Stomach (tissue), 9 donors: ENCODE results near the gene ATP2B2. TPM values are rescaled to one million over a fixed set of nuclear protein-coding genes. Genes with fewer than 3 reads are reported as not detected.

Source experiments
- DNase-seq, 2 donors: peaks; one replicate each; pipeline versions ENCODE4 v3.0.0 to v3.0.0-alpha.2; 2013 to 2019
- H3K27ac ChIP-seq, 5 donors: fragments of 200-600 bp in 4 of 5; sonication (generic) in 4 of 5; one replicate each; pipeline ENCODE4 v1.5.1; 2013 to 2019; ENCODE audit warnings: mild to moderate bottlenecking in 1 of 5, moderate library complexity in 1 of 5
- H3K27me3 ChIP-seq, 3 donors: fragments of 200-600 bp; sonication (generic); one replicate each; pipeline ENCODE4 v1.5.1; 2017 to 2019; ENCODE audit warnings: mixed run types in 1 of 3
- H3K36me3 ChIP-seq, 4 donors: fragments of 200-600 bp; sonication (generic); 1 replicate in 3 of 4; 2 replicates in 1 of 4; pipeline ENCODE4 v1.5.1; 2016 to 2019
- H3K4me1 ChIP-seq, 4 donors: fragments of 200-600 bp; sonication (generic); one replicate each; pipeline ENCODE4 v1.5.1; 2016 to 2019
- H3K4me3 ChIP-seq, 4 donors: fragments of 200-600 bp; sonication (generic) in 3 of 4; one replicate each; pipeline ENCODE4 v1.5.1; 2016 to 2019; ENCODE audit warnings: mild to moderate bottlenecking in 1 of 4
- H3K9me3 ChIP-seq, 4 donors: fragments of 200-600 bp; sonication (generic); one replicate each; pipeline ENCODE4 v1.5.1; 2016 to 2019
- CTCF ChIP-seq, 7 experiments: fragments of 450-650 bp in 4 of 7; fragments of 200-600 bp in 3 of 7; sonication (generic) in 3 of 7; IDR thresholded peaks; one replicate each; pipeline ENCODE4 v1.5.1; 2016 to 2019; ENCODE audit warnings: antibody characterized with exemption in 7 of 7, control low read depth in 2 of 7, mild to moderate bottlenecking in 1 of 7
- EP300 ChIP-seq: sonication (generic); formaldehyde crosslinking; IDR thresholded peaks from one replicate; pipeline ENCODE4 v1.6.1; 2017; ENCODE audit warnings: antibody characterized with exemption
- POLR2A ChIP-seq, 4 donors: fragments of 450-650 bp; IDR thresholded peaks; one replicate each; pipeline ENCODE4 v1.6.1; 2016; ENCODE audit warnings: antibody characterized with exemption in 4 of 4, control low read depth in 2 of 4, mild to moderate bottlenecking in 1 of 4, moderate library complexity in 1 of 4
- POLR2AphosphoS5 ChIP-seq, 3 donors: sonication (generic); formaldehyde crosslinking; IDR thresholded peaks; one replicate each; pipeline ENCODE4 v1.6.1; 2016; ENCODE audit warnings: antibody characterized with exemption in 3 of 3
- WGBS, 5 donors: extraction: QIAGEN DNeasy Blood & Tissue Kit in 3 of 5; methylation state at CpG; one replicate each; pipeline versions ENCODE4 v1.1.5 to v1.1.7; 2013 to 2018; 5-methylcytosine and 5-hydroxymethylcytosine counted together
- intact Hi-C: fragments of 100-400 bp; cut with DNase I; formaldehyde crosslinking; loops from one replicate; pipeline ENCODE4 v1.15.1; 2023; ENCODE audit warnings: low total_unique reads
- polyA plus RNA-seq, 3 donors: library from polyadenylated mRNA; stranded (reverse); fragments of 200-250 nt; gene quantifications; one replicate each; pipeline ENCODE4 v1.2.3, GENCODE V29; 2013
- total RNA-seq, 5 donors: library from RNA; depleted of rRNA; stranded (reverse); fragments of >200 nt; gene quantifications; one replicate each; pipeline versions ENCODE4 v1.1.0 to v1.2.3, GENCODE V29; 2014 to 2016
- donor health status: healthy with polysubstance abuse.
- donor health status: Bipolar disorder and iron deficiency.
- donor health status: healthy.

ATP2B2 gene
- total and polyA plus RNA-seq, 8 donors = 0.03 to 0.37 TPM; not detected in 6

- 76 to 88% (median 82%) methylated on average over 13 to 15 of the region's 15 CpGs for WGBS, 5 donors
- DNase-seq = no peak
- TF ChIP-seq EP300 (no peak), POLR2AphosphoS5 (IDR thresholded peaks at IDR 0.05) (no peak), CTCF (IDR thresholded peaks at IDR 0.05) (no peak), POLR2A (IDR thresholded peaks at IDR 0.05) (no peak)
- peaks cover 0 to 1% (median under 1%) of the 10 kb centered on the region in 4 donors for H3K9me3 ChIP-seq
- H3K4me3 ChIP-seq = no peak overlapping the region
- intact Hi-C loops = no loop called here
- H3K36me3 ChIP-seq = no peaks in the 10 kb centered on the region
- H3K4me1 ChIP-seq = no peaks in the 10 kb centered on the region
- no peaks in the 10 kb centered on the region for H3K27me3 ChIP-seq
- no peak overlapping the region for H3K27ac ChIP-seq
Measured at GRCh38 chr3:10394491-10395025, 110.8 kb downstream of the ATP2B2 start.

- no peaks in the 10 kb centered on the region for H3K27me3 ChIP-seq
- TF ChIP-seq POLR2AphosphoS5 (IDR thresholded peaks at IDR 0.05) = no peak
- TF ChIP-seq EP300 = no peak
- no peak for TF ChIP-seq CTCF (IDR thresholded peaks at IDR 0.05)
- TF ChIP-seq POLR2A (IDR thresholded peaks at IDR 0.05) = no peak
- 50 to 73% (median 56%) methylated on average over 2 of the region's 2 CpGs for WGBS, 5 donors
- H3K27ac ChIP-seq = no peak overlapping the region
- DNase-seq = no peak
- no peaks in the 10 kb centered on the region for H3K4me1 ChIP-seq
- no peak overlapping the region for H3K4me3 ChIP-seq
- H3K9me3 ChIP-seq = peaks cover under 1 to 12% (median 6%) of the 10 kb centered on the region in 4 donors
- H3K36me3 ChIP-seq = no peaks in the 10 kb centered on the region
- intact Hi-C loops = no loop called here
Measured at GRCh38 chr3:10393514-10393913, 111.9 kb downstream of the ATP2B2 start.

- no peaks in the 10 kb centered on the region for H3K27me3 ChIP-seq
- H3K36me3 ChIP-seq = no peaks in the 10 kb centered on the region
- 79 to 88% (median 84%) methylated on average over 15 of the region's 15 CpGs for WGBS, 5 donors
- DNase-seq = no peak
- intact Hi-C loops = no loop called here
- peaks cover 6 to 17% (median 11%) of the 10 kb centered on the region in 4 donors for H3K9me3 ChIP-seq
- no peak overlapping the region for H3K4me3 ChIP-seq
- H3K27ac ChIP-seq = no peak overlapping the region
- no peaks in the 10 kb centered on the region for H3K4me1 ChIP-seq
- TF ChIP-seq EP300 (no peak), POLR2A (IDR thresholded peaks at IDR 0.05) (no peak), CTCF (IDR thresholded peaks at IDR 0.05) (no peak), POLR2AphosphoS5 (IDR thresholded peaks at IDR 0.05) (no peak)
Measured at GRCh38 chr3:10392906-10393461, 112.4 kb downstream of the ATP2B2 start.

GRCh38 chr3:10392244-10392643, 113.1 kb downstream of the ATP2B2 start:
- DNase-seq = no peak
- WGBS, 5 donors = 35 to 59% (median 55%) methylated on average over 2 to 4 of the region's 4 CpGs
- Histone ChIP-seq H3K27me3 (no peaks in the 10 kb centered on the region), H3K4me3 (no peak overlapping the region), H3K36me3 (no peaks in the 10 kb centered on the region), H3K4me1 (no peaks in the 10 kb centered on the region), H3K9me3 (peaks cover 7 to 23% (median 18%) of the 10 kb centered on the region in 4 donors), H3K27ac (no peak overlapping the region)
- intact Hi-C loops = no loop called here
- no peak for TF ChIP-seq POLR2A (IDR thresholded peaks at IDR 0.05)
- no peak for TF ChIP-seq CTCF (IDR thresholded peaks at IDR 0.05)
- TF ChIP-seq POLR2AphosphoS5 (IDR thresholded peaks at IDR 0.05) = no peak
- TF ChIP-seq EP300 = no peak
